Measurements from ENCODE around the gene FGF14.

- TF ChIP-seq GATA2 (IDR thresholded peaks at IDR 0.05; ENCODE audit: low read depth, low read length) (no peak), GATA3 (IDR thresholded peaks at IDR 0.05; ENCODE audit: low read depth, low read length) (no peak)
These were observed 231.5 kb downstream of the FGF14 start for GRCh38 chr13:102170305-102170704.
